GM18498 (cell line): Measurements from ENCODE around the gene CDKN2A.

Experiments used
- ATAC-seq: cut with Tn5 transposase; IDR thresholded peaks from one replicate; pipeline ENCODE4 v1.9.1; 2021; ENCODE audit warnings: mild to moderate bottlenecking, moderate library complexity; ENCODE audit not compliant: unreplicated experiment

CDKN2A gene

DNA sequence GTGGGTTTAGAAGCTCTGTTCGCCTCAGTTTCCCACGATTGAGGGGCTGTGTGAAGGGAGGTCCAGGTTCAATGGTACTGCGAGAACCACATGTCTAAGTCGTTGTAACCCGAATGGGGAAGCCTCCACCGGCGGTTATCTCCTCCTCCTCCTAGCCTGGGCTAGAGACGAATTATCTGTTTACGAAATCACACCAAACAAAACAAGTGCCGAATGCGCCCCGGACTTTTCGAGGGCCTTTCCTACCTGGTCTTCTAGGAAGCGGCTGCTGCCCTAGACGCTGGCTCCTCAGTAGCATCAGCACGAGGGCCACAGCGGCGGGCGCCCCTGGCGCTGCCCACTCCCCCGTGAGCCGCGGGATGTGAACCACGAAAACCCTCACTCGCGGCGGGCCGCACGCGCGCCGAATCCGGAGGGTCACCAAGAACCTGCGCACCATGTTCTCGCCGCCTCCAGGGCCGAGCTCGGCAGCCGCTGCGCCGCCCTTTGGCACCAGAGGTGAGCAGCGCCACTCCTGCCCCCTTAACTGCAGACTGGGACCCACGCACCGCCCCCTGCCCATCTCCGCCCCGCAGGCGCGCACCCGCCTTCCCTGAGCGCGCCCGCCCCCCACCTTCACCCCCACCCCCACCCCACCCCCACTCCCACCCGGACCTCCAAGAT, at the start of gene CDKN2A:
CDKN2A (minus strand) TSS at position 500 of the 663 bp plus-strand sequence.
- peak; percentile 52 for ATAC-seq

DNA sequence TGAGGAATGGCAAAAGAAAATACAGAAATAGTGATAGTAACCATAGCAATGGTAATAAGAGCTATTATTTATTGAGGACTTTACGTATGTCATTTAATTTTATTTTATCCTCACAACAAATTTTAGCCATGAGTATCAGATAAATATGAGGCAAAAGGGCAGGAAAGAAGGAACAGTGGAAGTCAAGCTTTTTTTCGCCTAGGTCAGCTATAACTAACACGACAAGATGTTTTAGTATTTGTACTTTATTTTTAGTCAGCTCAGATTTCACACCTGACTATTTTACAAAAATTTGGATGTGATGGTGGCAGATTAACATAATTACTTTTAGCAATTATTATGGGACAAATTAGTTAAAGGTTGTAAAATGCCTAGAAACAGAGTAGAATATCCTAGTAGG, 49.7 kb upstream of the CDKN2A start:
- no peak for ATAC-seq

DNA sequence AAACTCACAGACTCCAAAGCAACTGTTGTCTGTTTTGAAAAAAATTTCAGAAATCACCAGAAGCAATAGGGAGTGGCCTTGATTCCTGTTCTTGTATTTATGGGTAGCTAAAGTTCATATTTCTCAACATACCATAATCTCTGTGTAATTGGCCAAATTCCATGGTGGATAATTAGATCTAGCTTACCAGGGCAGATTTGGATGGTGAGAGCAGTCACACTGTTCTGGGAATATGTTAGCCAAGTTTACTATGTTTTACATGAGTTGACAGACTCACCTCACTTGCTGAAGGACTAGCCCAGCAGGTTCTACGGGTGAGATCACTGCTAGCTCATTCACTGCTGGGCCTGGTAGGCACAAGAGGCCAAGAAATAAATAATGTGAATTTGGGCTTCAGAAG, 47.6 kb upstream of the CDKN2A start:
- no peak for ATAC-seq

DNA sequence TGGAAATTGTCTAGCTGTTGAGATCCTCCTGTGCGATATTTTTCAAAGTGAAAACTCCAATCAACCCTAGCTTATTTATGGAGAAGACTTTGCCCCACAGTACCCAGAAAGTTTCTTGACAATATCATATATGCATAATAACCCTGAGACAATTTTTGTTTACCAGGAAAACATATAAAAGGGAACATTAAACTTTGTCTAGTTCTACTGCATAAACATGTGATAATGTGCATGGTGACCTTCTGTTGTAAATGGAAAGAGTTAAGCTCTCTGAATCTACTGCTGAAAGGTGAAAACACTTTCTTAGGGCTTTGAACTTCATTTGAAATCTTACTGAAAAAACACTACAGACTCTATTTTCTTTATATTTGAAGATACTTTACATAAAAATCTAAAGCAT, 47.2 kb upstream of the CDKN2A start:
- no peak for ATAC-seq

DNA sequence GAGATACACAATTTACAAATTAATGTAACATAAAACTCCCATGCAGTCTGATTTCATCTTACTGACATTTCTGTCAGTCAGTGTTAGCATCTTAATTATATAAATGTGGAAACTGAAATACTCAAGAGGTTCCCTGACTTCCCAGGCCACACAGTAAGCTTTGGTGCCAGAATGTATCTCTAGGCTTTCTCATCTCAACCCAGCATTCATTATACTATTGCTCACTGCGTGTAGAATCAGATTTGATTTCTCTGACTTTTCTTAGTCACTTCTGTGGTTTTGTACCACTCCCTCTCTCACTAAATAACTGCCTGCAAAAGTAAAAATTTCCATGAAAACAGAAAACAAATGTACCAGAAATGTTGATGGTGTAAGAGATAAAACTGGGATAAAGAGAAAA, 46.6 kb upstream of the CDKN2A start:
- ATAC-seq = no peak

DNA sequence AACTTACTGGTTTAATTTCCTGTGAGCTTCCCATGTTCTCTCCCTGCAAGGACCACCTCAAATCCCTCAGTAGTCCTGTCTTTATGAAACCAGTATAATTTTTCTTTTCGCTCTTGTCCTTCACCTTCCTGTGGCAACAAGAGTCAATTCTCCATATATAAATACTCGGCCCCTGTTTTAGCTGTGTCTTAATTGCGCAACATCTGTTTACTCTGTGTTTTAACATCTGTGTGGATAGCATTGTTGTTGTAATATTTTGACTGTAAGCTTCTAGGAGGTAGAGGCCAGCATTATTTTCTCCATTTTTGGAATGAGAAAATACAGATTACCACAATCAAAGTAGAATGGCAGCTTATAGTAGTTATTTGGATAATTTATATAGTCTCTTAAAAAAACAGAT, 45.1 kb upstream of the CDKN2A start:
- ATAC-seq = no peak

DNA sequence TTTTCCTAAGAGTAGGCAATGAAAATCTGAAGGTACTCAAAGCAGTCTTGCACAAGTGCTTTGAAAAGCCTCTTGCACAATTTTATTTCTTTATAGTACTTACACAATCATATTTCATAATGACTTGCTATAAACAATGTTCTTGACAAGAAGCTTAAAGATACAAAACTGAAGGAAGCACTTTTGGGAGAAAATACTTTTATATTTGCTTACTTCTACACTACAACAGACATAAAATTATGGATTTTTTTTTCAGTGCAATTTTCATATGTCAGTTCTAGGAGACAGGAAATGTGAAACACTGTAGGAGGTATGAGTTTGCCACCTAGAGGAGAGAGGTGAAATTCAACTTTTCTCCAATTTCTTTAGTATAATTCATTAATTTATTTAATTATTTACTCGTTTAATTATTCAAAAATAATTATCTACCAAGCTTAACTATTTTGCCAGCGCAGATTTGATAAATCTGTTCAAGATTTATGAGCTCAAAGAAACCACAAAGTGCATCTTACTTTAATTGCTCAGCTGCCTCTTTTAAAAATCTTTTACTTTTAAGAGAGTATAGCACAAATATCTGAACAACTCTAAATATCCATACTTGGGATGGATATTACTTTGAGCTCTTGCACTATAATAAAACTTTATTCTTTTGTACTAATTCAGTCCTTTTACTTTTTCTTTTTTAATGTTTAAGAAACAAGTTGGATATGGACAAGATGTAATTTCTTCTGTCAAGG, 43.9 kb upstream of the CDKN2A start:
- ATAC-seq = no peak

DNA sequence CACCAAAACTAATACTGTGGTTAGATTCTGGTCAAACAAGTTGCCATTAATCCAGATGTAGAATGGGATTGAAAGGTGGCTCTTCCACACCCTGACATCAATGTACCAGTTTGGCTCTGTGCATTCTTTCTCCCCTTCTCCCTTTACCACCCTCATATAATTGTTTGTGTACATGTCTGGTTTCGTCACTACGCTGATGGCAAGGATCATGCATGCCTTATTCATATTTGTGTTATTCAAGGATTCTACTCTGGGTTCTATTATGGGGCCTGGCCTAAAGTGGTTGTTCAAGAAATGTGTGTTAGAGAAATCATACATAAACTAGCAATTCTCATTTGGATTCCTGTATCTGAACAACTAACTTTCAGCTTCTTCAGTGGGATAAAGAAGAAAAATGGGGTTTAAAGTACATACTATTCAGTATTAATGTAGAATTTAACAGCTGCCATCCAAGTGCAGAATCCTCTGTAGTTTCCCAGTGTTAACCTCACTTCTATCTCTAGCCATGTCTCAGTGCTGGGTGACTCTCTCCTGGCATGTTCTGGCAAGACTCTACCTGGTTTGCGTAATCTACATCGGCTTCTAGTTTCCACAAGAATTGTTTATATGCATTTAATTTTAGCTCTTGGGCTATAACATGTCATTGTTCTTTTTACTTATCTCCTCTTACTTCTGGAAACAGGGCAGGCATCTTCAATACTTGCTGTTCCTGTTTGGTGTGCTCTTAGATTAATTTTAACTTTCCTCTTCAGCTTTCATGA, 42.9 kb upstream of the CDKN2A start:
- ATAC-seq = no peak

DNA sequence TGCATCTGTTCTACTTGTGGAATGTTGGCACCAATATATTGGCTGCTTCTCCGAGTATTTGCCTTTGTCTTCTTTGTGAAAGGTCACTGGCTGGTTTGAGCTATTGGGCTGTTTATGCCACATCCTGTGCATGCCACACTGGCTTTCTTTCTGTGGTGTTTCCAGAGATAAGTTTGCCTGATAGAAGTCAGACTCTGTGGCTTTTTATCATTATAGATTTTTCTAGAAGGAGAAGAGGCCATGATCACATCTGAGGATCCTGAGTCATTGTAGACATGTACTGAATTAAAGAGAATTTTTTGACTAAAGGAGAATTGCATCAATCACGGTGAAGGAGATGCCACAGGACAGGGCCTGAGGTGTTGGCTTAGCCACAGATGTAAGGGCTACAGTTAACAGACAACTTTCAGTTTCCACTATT, 41.4 kb upstream of the CDKN2A start:
- no peak for ATAC-seq

DNA sequence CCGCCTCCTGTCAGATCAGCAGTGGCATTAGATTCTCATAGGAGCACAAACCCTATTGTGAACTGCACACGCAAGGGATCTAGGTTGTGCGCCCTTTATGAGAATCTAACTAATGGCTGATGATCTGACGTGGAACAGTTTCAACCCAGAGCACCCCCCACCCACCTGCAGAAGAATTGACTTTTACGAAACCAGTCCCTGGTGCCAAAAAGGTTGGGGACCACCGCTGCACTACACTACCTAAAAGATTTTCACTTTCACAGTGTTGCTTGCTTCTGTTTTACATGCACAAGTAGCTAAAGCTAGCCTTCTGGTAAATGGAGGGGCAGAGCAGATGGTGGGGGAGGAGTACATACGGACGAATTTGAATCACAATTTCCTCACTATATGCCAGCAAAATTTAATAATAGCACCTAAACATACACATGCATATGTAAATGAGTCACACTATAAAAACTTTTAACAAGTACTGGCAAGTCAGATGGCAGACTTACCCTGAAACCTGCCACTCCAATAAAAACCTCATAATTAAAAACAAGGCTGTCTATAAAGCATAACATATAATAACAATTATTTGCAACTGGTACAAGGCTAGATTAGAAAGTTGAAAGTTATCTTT, 38.9 kb upstream of the CDKN2A start:
- no peak for ATAC-seq

DNA sequence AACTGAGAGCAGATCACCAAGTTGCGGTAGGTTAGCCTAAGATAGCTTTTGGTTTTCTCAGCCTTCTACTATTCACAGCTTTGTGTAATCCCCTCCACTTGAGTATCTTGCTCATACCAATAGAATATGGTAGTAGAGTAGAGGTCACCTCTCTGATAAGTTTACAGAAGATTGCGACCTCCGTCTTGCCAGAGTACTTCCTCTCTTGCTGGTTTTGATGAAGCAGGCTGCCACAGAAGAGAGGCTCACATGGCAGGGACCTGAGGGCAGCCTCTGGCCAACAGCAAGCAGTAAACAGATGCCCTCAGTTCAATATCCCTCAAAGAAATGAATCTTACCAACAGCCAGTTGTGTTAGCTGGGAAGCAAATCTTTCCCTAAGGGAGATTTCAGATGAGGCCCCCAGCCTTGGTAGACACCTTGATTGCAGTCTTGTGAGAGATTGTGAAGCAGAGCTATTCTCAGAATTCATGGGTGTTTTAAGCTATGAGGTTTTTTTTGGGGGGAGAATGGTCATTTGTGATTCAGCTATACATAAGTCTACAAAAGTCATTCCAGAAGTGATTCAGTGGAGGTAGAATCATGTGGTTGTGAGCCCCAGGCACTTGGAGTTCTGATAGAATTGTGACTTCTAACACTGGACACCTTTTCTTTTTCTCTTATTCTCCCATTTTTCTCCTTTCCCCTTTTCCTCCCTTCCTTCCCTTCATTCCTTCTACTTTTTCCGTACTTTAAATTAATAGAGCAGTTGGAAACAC, 37.6 kb upstream of the CDKN2A start:
- no peak for ATAC-seq

DNA sequence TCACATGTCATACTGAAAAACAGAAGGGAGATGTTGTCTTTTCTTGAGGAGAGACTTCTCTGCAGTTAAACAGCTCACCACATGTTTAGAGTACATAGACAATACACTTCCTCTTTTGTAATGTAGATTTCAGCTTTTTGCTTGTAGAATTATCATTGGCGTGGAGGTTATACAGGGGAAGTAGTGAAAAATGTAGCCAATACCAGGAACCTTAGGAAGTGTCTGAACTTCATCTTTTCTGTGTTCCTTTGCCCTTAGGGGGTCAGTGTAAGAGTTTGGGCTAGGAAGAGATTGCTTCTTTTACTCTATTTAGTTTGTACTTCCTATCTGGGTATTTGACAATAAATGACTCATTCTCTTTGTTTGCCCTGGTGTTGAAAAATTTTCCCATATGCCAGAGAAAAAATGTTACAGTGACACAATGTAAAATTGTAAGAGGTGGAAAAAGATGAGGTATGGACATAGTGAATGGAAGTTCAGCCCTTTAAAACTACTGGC, 36.0 kb upstream of the CDKN2A start:
- peak; percentile 73 for ATAC-seq

DNA sequence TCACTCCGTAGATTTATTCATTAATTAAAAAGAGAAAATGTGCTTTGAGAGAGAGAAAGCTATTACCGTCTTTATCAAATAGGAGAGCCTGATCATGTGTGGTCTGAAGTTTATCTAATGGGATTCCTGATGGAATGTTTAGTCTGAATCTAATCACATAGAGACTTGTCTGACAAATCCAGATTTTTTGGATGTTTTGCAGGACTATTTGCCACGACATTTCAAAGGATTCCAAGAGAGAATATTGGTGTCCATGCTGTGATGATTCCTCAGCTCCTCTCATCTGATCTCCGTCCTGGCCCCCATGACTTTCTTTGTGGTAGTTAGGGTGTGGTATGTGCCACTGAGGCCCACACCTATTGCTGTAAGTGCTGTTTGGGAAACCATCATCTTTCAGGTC, 35.0 kb upstream of the CDKN2A start:
- ATAC-seq = no peak

DNA sequence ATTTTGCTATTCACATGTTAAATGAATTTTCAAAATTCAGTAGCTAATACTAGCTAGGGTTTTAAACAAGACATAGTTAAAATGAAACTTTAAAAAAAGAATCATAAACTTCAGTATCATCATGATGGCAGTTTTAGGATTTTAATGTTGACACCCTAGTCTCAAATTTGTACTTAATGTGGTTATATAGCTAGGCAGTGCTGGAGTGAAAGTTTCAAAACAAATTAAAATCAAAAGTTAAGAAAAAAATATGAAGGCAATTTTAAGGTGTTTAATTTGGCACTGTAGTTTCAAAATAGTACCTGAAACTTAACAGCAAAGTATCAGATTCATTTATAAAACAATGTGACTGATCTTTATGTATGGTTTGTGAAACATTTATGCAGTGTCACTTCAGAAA, 34.2 kb upstream of the CDKN2A start:
- ATAC-seq = no peak

DNA sequence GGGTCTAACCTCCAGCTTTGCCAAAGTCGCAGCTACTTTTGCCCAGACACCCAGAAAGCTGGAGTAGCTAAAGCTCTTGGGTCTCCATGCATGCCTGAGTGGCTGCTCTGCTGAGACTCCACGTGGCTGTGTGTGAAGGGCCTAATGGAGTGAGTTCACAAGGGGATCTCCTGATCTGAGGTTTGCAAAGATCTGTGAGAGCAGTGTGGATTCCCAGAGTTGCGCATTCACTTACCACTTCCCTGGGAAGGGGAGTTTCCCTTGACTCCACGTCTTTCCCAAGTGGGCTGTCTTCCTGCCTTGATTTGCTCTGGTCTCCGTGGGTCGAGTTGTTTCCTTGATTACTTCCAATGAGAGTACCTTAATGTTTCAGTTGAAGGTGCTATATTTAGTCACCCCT, 32.5 kb upstream of the CDKN2A start:
- no peak for ATAC-seq

DNA sequence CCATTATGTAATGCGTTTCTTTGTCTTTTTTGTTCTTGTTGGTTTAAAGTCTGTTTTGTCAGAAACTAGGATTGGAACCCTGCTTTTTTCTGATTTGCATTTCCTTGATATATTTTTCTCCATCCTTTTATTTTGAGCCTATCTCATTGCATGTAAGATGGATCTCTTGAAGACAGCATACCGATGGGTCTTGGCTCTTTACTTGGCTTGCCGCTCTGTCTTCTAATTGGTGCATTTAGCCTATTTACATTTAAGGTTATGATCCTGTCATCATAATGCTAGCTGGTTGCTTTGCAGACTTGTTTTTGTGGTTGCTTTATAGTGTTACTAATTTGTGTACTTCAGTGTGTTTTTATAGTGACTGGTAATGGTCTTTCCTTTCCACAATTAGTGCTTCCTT, 28.2 kb upstream of the CDKN2A start:
- ATAC-seq = no peak

DNA sequence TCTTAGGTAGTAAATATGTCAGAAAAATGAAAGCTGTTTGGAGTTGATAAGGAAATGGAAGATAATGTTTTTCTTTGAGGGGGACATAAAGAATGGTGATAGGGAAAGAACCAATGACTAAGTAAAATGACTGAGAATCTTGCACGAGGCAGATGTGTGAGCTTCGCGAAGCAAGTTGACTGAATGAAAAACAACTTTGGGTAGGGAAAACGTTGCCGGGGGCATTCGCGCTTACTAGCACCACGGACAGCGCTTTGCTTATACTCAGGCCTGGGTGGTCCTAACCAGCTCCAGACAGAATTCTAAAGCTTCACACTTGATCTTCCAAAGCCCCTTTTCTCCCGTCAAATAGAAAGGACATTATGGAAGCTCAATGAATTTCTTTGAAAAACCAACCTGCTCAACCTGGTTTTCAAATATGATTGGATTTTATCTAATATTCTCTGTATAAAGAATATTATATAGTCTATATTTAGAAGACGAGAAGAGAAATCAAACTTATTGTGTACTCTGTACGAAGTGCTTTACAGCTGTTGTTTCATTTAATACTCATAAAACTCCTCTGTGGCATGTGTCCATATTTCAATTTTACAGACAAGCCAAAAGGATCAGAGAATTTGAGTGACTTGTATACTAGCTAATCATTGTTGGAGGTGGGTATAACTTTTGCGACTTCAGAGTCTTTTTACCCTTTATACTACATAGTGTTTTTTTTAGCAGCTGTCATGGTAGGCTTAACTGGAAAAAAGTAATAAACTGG, 16.9 kb upstream of the CDKN2A start:
- ATAC-seq = no peak

DNA sequence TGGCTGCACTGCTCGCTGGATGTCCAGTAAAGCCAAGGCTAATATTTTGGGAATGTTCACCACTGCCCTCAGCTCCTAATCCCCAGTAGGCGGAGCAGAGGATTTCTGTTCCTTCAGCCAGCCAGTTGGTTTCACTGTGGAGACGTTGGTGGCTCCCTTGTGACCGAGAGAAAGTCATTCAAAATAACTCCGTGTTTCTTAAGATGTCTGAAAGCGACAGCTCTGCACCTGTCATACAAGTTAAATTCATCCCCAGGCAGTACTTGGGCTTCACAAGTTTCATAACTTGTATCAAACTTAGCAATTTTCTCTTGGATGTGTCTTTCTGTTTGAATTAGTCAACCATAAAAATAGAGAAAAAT, 15.3 kb upstream of the CDKN2A start:
- peak; percentile 56 for ATAC-seq

DNA sequence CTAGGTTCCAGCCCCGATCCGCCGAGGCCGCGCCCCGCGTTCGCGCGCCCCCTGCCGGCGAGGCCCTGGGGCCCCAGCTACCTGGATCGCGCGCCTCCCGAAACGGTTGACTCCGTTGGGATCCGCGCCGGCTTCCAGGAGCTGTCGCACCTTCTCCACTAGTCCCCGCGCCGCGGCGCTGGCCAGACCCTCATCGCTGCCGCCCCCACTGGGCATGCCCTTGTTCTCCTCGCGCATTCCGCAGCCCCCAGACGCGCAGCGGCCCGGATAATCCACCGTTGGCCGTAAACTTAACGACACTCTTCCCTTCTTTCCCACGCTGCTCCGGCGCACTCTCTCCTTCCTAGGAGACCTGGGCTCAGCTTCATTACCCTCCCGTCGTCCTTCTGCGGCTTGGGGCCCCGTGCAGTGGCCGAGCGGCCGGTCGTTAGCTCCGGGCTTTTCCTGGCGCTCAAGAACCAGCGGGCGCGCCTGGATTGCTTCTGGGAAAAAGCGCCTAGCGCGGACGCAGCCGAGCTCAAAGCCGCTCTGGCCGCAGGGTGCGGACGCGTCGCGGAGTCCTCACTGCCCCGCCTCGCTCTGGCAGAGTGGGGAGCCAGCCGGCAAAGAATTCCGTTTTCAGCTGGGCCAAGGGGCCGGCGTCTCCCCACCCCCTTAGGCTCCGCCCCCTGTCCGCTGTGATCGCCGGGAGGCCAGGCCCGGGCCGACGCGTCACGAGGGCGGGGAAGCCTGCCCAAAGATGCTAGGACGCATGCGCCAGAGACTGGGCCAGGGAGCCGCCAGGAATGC, 14.7 kb upstream of the CDKN2A start, which contains the start of gene CDKN2B:
CDKN2B (minus strand) TSS at position 589 of the 789 bp plus-strand sequence; CDS start at position 237, 352 bp downstream.
- ATAC-seq = peak; percentile 95
